Neural cell (in vitro differentiated cells): ENCODE data around the gene TTYH3. TPM values are rescaled to one million over a fixed set of nuclear protein-coding genes. Genes with fewer than 3 reads are reported as not detected.

Experiments
- H2AFZ ChIP-seq: fragments of 200-600, 300-800 bp; sonication (generic), shearing (Covaris generic); 2 replicates; pipeline ENCODE4 v1.6.0; 2014; ENCODE audit warnings: low read depth, mild to moderate bottlenecking, antibody characterized with exemption, low read length, moderate library complexity
- H3F3A ChIP-seq: fragments of 200-600 bp; shearing (Covaris generic); 2 replicates; pipeline ENCODE4 v1.6.1; 2016; ENCODE audit warnings: mild to moderate bottlenecking, moderate library complexity, mixed read lengths, antibody characterized with exemption, low read length; ENCODE audit not compliant: insufficient read depth, poor library complexity, severe bottlenecking
- H3K27ac ChIP-seq: fragments of 200-600, 300-800 bp; sonication (generic), shearing (Covaris generic); 2 replicates; pipeline ENCODE4 v1.5.1; 2014; ENCODE audit warnings: mild to moderate bottlenecking, low read length, moderate library complexity
- H3K27me3 ChIP-seq: fragments of 300-800, 200-600 bp; sonication (generic), shearing (Covaris generic); 2 replicates; pipeline ENCODE4 v1.6.0; 2014; ENCODE audit warnings: mild to moderate bottlenecking, low read depth, low read length, moderate library complexity; ENCODE audit not compliant: insufficient read depth
- H3K36me3 ChIP-seq: fragments of 300-800, 200-600 bp; sonication (generic), shearing (Covaris generic); 2 replicates; pipeline ENCODE4 v1.5.1; 2014; ENCODE audit warnings: mild to moderate bottlenecking, antibody characterized with exemption, low read length, moderate library complexity; ENCODE audit not compliant: insufficient read depth
- H3K4me2 ChIP-seq: fragments of 300-800, 200-600 bp; sonication (generic), shearing (Covaris generic); 2 replicates; pipeline ENCODE4 v1.6.0; 2014; ENCODE audit warnings: mild to moderate bottlenecking, low read length
- H3K4me3 ChIP-seq: fragments of 300-800, 200-600 bp; sonication (generic), shearing (Covaris generic); 2 replicates; pipeline ENCODE4 v1.5.1; 2014; ENCODE audit warnings: mild to moderate bottlenecking, low read length, moderate library complexity
- H3K79me2 ChIP-seq: fragments of 200-600 bp; shearing (Covaris generic); replicated peaks from 2 replicates; pipeline ENCODE4 v1.6.0; 2014; ENCODE audit warnings: mild to moderate bottlenecking, low read length, moderate library complexity; ENCODE audit not compliant: insufficient read depth
- H3K9ac ChIP-seq: fragments of 300-800, 200-600 bp; sonication (generic), shearing (Covaris generic); 2 replicates; pipeline ENCODE4 v1.6.1; 2016; ENCODE audit warnings: mild to moderate bottlenecking, low read length, mixed read lengths
- H3K9me2 ChIP-seq: fragments of 200-600 bp; shearing (Covaris generic); 2 replicates; pipeline ENCODE4 v1.6.1; 2016; ENCODE audit warnings: mild to moderate bottlenecking, low read length, mixed read lengths; ENCODE audit not compliant: insufficient read depth
- H3K9me3 ChIP-seq: fragments of 200-600, 300-800 bp; sonication (generic), shearing (Covaris generic); 2 replicates; pipeline ENCODE4 v1.6.1; 2016; ENCODE audit warnings: mild to moderate bottlenecking, mixed run types, low read length, moderate library complexity, mixed read lengths
- H4K20me1 ChIP-seq: fragments of 200-600 bp; shearing (Covaris generic); 2 replicates; pipeline ENCODE4 v1.6.1; 2016; ENCODE audit warnings: mild to moderate bottlenecking, mixed run types; ENCODE audit not compliant: insufficient read depth
- CTCF ChIP-seq: fragments of 450-650 bp; IDR thresholded peaks from 2 replicates; pipeline ENCODE4 v1.5.1; 2014; ENCODE audit warnings: antibody characterized with exemption, mild to moderate bottlenecking, moderate library complexity; ENCODE audit not compliant: poor library complexity, severe bottlenecking
- EP300 ChIP-seq: fragments of 450-650 bp; conservative IDR thresholded peaks from 2 replicates; pipeline ENCODE4 v1.6.1; 2014; ENCODE audit warnings: antibody characterized with exemption, mild to moderate bottlenecking, moderate library complexity; ENCODE audit not compliant: poor library complexity, severe bottlenecking
- EZH2 ChIP-seq: fragments of 200-600, 300-800 bp; shearing (Covaris generic), sonication (generic); IDR thresholded peaks from 2 replicates; pipeline ENCODE4 v1.6.1; 2014; ENCODE audit warnings: antibody characterized with exemption, low read length, borderline replicate concordance, mild to moderate bottlenecking; ENCODE audit not compliant: insufficient read depth, poor library complexity, severe bottlenecking
- MXI1 ChIP-seq: fragments of 450-650 bp; conservative IDR thresholded peaks from 2 replicates; pipeline ENCODE4 v1.6.1; 2014; ENCODE audit warnings: antibody characterized with exemption, mild to moderate bottlenecking; ENCODE audit not compliant: poor library complexity, severe bottlenecking
- POLR2AphosphoS5 ChIP-seq: IDR thresholded peaks from 2 replicates; pipeline ENCODE4 v1.6.1; 2012
- RAD21 ChIP-seq: fragments of 450-650 bp; conservative IDR thresholded peaks from 2 replicates; pipeline ENCODE4 v1.6.1; 2014; ENCODE audit warnings: antibody characterized with exemption, mild to moderate bottlenecking, moderate library complexity
- SMC3 ChIP-seq: fragments of 450-650 bp; conservative IDR thresholded peaks from 2 replicates; pipeline ENCODE4 v1.6.1; 2014; ENCODE audit warnings: antibody characterized with exemption, mild to moderate bottlenecking, moderate library complexity; ENCODE audit not compliant: poor library complexity
- TAF1 ChIP-seq: IDR thresholded peaks from 2 replicates; pipeline ENCODE4 v1.6.1; 2012; ENCODE audit warnings: low read depth
- polyA plus RNA-seq: library from polyadenylated mRNA; depleted of rRNA; stranded (reverse); fragments of >200 nt; gene quantifications from 2 replicates; pipeline ENCODE4 v1.2.3, GENCODE V29; 2014
- TF ChIP-seq, protein P1 (sequence below): IDR thresholded peaks from 2 replicates; pipeline ENCODE4 v1.6.1; 2012; ENCODE audit warnings: borderline replicate concordance

Gene TTYH3
- polyA plus RNA-seq, 1 donor from 2014 or later, result 17.0 TPM

GRCh38 chr7:2637066-2637471 lies 5.3 kb downstream of the TTYH3 start:
- H4K20me1 ChIP-seq, result peaks cover 86% of the 10 kb centered on the region
- H3K36me3 ChIP-seq, result no peaks in the 10 kb centered on the region

DNA sequence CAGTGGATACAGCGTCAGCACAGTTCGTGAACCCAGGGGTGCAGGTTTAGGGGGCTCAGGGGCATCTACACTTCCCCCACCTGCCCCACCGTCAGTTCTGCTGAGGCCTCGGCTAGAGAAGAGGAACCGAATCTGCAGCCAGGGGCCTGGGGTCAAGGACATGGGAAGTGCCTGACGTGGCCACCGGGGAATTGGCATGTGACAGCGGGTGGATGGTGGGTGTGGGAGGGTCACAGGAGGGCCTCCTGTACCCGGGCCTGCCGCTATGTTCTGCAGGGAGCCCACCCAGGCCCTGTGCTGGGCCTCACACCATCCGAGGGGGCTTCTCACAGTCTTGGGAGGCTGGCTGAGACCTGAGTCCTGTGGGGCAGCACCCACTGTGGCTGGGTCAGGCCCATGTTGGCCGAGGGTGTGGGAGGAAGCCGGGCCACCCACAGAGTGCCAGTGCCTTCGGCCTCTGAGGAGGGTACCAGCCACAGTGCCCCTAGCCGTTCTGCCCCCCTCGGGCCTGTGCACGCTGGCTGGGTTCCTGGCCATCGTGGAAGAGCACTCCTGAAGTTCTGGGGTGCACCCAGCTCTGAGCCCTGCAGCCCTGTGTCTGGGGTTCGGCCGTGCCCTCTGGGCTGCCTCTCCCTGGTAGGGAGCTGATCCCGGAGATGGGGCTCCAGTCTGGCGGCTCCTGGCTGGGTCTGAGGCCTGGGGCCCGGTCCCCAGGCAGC lies 5.9 kb downstream of the TTYH3 start:
- Histone ChIP-seq H3F3A (no peaks in the 10 kb centered on the region), H2AFZ (no peak overlapping the region), H3K79me2 (peaks cover 73% of the 10 kb centered on the region), H3K9me3 (no peaks in the 10 kb centered on the region), H3K4me2 (no peak overlapping the region), H3K9me2 (no peaks in the 10 kb centered on the region), H3K27me3 (no peaks in the 10 kb centered on the region), H3K9ac (no peak overlapping the region), H3K4me3 (no peak overlapping the region), H3K27ac (no peak overlapping the region), H4K20me1 (peaks cover 85% of the 10 kb centered on the region), H3K36me3 (no peaks in the 10 kb centered on the region)
- TF ChIP-seq POLR2AphosphoS5 (no peak), EZH2 (no peak), RAD21 (no peak), EP300 (no peak), SMC3 (no peak)
- TF ChIP-seq, protein P1, sequence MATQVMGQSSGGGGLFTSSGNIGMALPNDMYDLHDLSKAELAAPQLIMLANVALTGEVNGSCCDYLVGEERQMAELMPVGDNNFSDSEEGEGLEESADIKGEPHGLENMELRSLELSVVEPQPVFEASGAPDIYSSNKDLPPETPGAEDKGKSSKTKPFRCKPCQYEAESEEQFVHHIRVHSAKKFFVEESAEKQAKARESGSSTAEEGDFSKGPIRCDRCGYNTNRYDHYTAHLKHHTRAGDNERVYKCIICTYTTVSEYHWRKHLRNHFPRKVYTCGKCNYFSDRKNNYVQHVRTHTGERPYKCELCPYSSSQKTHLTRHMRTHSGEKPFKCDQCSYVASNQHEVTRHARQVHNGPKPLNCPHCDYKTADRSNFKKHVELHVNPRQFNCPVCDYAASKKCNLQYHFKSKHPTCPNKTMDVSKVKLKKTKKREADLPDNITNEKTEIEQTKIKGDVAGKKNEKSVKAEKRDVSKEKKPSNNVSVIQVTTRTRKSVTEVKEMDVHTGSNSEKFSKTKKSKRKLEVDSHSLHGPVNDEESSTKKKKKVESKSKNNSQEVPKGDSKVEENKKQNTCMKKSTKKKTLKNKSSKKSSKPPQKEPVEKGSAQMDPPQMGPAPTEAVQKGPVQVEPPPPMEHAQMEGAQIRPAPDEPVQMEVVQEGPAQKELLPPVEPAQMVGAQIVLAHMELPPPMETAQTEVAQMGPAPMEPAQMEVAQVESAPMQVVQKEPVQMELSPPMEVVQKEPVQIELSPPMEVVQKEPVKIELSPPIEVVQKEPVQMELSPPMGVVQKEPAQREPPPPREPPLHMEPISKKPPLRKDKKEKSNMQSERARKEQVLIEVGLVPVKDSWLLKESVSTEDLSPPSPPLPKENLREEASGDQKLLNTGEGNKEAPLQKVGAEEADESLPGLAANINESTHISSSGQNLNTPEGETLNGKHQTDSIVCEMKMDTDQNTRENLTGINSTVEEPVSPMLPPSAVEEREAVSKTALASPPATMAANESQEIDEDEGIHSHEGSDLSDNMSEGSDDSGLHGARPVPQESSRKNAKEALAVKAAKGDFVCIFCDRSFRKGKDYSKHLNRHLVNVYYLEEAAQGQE, result no peak

More at GRCh38 chr7:2637066-2637471, 5.3 kb downstream of the TTYH3 start:
- Histone ChIP-seq H3F3A (no peaks in the 10 kb centered on the region), H3K9ac (no peak overlapping the region), H3K79me2 (peaks cover 74% of the 10 kb centered on the region), H3K27ac (no peak overlapping the region), H3K4me3 (no peak overlapping the region), H3K27me3 (no peaks in the 10 kb centered on the region), H3K4me2 (no peak overlapping the region), H3K9me3 (no peaks in the 10 kb centered on the region), H2AFZ (no peak overlapping the region), H3K9me2 (no peaks in the 10 kb centered on the region)
- no peak for TF ChIP-seq EZH2

GRCh38 chr7:2638224-2638991 lies 6.6 kb downstream of the TTYH3 start:
- Histone ChIP-seq H3K27ac (no peak overlapping the region), H4K20me1 (peaks cover 78% of the 10 kb centered on the region), H3K79me2 (peaks cover 68% of the 10 kb centered on the region)

More at GRCh38 chr7:2638224-2638991, 6.6 kb downstream of the TTYH3 start:
- H2AFZ ChIP-seq, result no peak overlapping the region
- H3K4me2 ChIP-seq, result no peak overlapping the region
- no peaks in the 10 kb centered on the region for H3K9me2 ChIP-seq
- H3K36me3 ChIP-seq, result no peaks in the 10 kb centered on the region
- H3K9ac ChIP-seq, result no peak overlapping the region
- H3F3A ChIP-seq, result no peaks in the 10 kb centered on the region
- no peak overlapping the region for H3K4me3 ChIP-seq
- no peaks in the 10 kb centered on the region for H3K9me3 ChIP-seq
- no peaks in the 10 kb centered on the region for H3K27me3 ChIP-seq
- no peak for TF ChIP-seq EP300
- TF ChIP-seq MXI1, result no peak
- TF ChIP-seq TAF1, result no peak
- TF ChIP-seq SMC3, result no peak
- no peak for TF ChIP-seq CTCF
- no peak for TF ChIP-seq EZH2
- TF ChIP-seq POLR2AphosphoS5, result no peak
- TF ChIP-seq RAD21, result no peak
- TF ChIP-seq, protein P1, result no peak
